CD8-positive, alpha-beta memory T cell (primary cell): ENCODE measurements around the gene MAT2A. TPM values are rescaled to one million over a fixed set of nuclear protein-coding genes. Genes with fewer than 3 reads are reported as not detected.

ENCODE experiments used
- CTCF ChIA-PET: fragments of 350-600 bp; sonication (Branson Sonifier 250); formaldehyde crosslinking; loops from one replicate; lab custom pipeline; 2021; ENCODE audit warnings: antibody characterized with exemption; lab: Charles Lee
- POLR2A ChIA-PET: fragments of 350-600 bp; sonication (Branson Sonifier 250); formaldehyde crosslinking; loops from one replicate; lab custom pipeline; 2021; ENCODE audit warnings: antibody characterized with exemption; lab: Charles Lee
- DNase-seq, 5 donors: peaks; one replicate each; pipeline versions ENCODE4 v3.0.0 to v3.0.0-alpha.2; 2020 to 2022; ENCODE audit warnings: mixed read lengths in 1 of 5
- H3K27ac ChIP-seq: one replicate; pipeline ENCODE4 v1.7.0; 2013; ENCODE audit warnings: low read depth, mild to moderate bottlenecking, low read length, moderate library complexity
- H3K27me3 ChIP-seq: 2 replicates; pipeline ENCODE4 v1.7.0; 2013; ENCODE audit warnings: low read length, mild to moderate bottlenecking; ENCODE audit not compliant: insufficient read depth, poor library complexity, severe bottlenecking
- H3K36me3 ChIP-seq: 2 replicates; pipeline ENCODE4 v1.7.0; 2013; ENCODE audit warnings: mild to moderate bottlenecking, low read length, moderate library complexity; ENCODE audit not compliant: insufficient read depth
- H3K4me1 ChIP-seq: 2 replicates; pipeline ENCODE4 v1.7.0; 2013; ENCODE audit warnings: mild to moderate bottlenecking, low read length, moderate library complexity; ENCODE audit not compliant: insufficient read depth
- H3K4me3 ChIP-seq: 2 replicates; pipeline ENCODE4 v1.7.0; 2013; ENCODE audit warnings: mild to moderate bottlenecking, low read length
- H3K9me3 ChIP-seq: 2 replicates; pipeline ENCODE4 v1.7.0; 2013; ENCODE audit warnings: mild to moderate bottlenecking, low read length
- H3K27ac Mint-ChIP-seq, 8 donors: one replicate each; pipeline ENCODE4 v1.8.0; 2020 to 2021; ENCODE audit warnings: mixed read lengths in 8 of 8, mild to moderate bottlenecking in 6 of 8, inconsistent platforms in 3 of 8, moderate library complexity in 3 of 8
- H3K27me3 Mint-ChIP-seq, 2 donors: one replicate each; pipeline ENCODE4 v1.8.0; 2020 to 2021; ENCODE audit warnings: mixed read lengths in 2 of 2, mild to moderate bottlenecking in 1 of 2, moderate library complexity in 1 of 2
- H3K36me3 Mint-ChIP-seq, 3 donors: one replicate each; pipeline ENCODE4 v1.8.0; 2020 to 2021; ENCODE audit warnings: mixed read lengths in 3 of 3, inconsistent platforms in 1 of 3, mild to moderate bottlenecking in 1 of 3
- H3K4me1 Mint-ChIP-seq, 3 donors: one replicate each; pipeline ENCODE4 v1.8.0; 2020 to 2021; ENCODE audit warnings: mixed read lengths in 3 of 3, inconsistent platforms in 1 of 3, mild to moderate bottlenecking in 1 of 3
- H3K4me3 Mint-ChIP-seq, 7 donors: one replicate each; pipeline ENCODE4 v1.8.0; 2020 to 2021; ENCODE audit warnings: mixed read lengths in 7 of 7, mild to moderate bottlenecking in 6 of 7, moderate library complexity in 4 of 7, inconsistent platforms in 2 of 7
- H3K9me3 Mint-ChIP-seq, 5 donors: one replicate each; pipeline ENCODE4 v1.8.0; 2020 to 2022; ENCODE audit warnings: mixed read lengths in 5 of 5, mild to moderate bottlenecking in 3 of 5, moderate library complexity in 2 of 5, inconsistent platforms in 1 of 5
- polyA plus RNA-seq: library from polyadenylated mRNA; unstranded; fragments of 300-500 nt; fragmentation: Illumina TruSeq; gene quantifications from one replicate; pipeline ENCODE4 v1.2.3, GENCODE V29; 2021
- total RNA-seq, 2 experiments: library from RNA; stranded (reverse); gene quantifications; one replicate each; pipeline ENCODE4 v1.2.3, GENCODE V29; 2021

Gene MAT2A
- total RNA-seq (100 to 1,000 TPM; 371 to 376 TPM), polyA plus RNA-seq (121 TPM)

DNA sequence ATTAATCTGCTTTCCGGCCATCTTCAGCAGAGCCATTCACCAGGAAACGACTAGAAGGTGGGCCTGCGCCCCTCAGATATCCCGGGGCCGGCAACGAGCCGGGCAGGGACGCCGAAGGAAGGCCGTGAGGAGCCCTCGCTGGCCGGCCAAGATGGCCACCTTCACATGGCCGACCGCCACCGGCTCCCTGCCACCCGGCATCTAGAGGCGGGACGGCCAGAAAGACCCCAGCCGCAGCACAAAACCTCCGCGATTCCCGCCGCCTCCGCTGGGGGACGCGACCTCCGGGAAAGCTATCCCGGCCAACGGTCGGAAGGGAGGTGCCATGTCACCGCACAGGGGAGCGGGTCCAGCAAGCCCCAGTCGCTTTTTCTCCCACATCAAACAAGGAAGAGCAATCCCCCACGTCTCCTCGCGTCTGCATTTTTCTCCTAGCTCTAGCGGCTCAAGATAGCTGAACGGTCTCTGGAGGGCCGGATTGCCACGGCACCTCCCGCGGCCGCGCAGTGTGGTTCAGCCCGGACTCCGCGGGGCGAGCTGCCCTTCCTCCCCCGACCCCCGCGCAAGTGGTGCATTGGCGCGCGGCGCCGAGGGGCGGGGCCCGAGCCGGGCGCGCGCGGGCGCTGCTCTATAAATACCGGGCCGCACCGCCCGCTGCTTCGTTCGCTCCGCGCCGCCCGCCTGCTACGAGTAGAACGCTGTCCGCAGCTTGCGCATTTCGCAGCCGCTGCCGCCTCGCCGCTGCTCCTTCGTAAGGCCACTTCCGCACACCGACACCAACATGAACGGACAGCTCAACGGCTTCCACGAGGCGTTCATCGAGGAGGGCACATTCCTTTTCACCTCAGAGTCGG, at the start of gene MAT2A:
Gene MAT2A (plus strand): TSS at position 662 of the 854 bp plus-strand sequence. CDS start 120 bp downstream, at position 782.
- H3K4me1 ChIP-seq = peaks cover 25% of the 10 kb centered on the region
- CTCF ChIA-PET = interaction anchor here (0.8 to 9.6 kb wide), 10 partner anchors 9 to 184 kb away, joined by 3 to 66 read pairs (median 4); partner anchors contain the start of genes ELMOD3, RETSAT, RNF181 and SH2D6
- no peaks in the 10 kb centered on the region for H3K9me3 ChIP-seq
- peak within 1 kb of the TSS; percentile 90 for H3K27ac ChIP-seq
- POLR2A ChIA-PET = interaction anchor here (0.6 to 3.8 kb wide), 16 partner anchors 10 to 902 kb away, joined by 3 to 39 read pairs (median 8); partner anchors contain the start of genes ELMOD3, GGCX, KDM3A and POLR1A
- H3K36me3 ChIP-seq = peaks cover 26% of the 10 kb centered on the region
- Mint-ChIP-seq H3K9me3 (no peaks in the 10 kb centered on the region), H3K4me3 (peak within 1 kb of the TSS; percentile 90 to 98 (median 94)), H3K4me1 (peaks cover 38 to 51% (median 47%) of the 10 kb centered on the region in 3 donors), H3K27ac (peak within 1 kb of the TSS; percentile 84 to 97 (median 96)), H3K36me3 (peaks cover 7 to 48% (median 16%) of the 10 kb centered on the region in 3 donors), H3K27me3 (no peaks in the 10 kb centered on the region)
- H3K4me3 ChIP-seq = peak within 1 kb of the TSS; percentile 91
- DNase-seq = peak; percentile 77 to 89 (median 87)
- H3K27me3 ChIP-seq = no peaks in the 10 kb centered on the region

DNA sequence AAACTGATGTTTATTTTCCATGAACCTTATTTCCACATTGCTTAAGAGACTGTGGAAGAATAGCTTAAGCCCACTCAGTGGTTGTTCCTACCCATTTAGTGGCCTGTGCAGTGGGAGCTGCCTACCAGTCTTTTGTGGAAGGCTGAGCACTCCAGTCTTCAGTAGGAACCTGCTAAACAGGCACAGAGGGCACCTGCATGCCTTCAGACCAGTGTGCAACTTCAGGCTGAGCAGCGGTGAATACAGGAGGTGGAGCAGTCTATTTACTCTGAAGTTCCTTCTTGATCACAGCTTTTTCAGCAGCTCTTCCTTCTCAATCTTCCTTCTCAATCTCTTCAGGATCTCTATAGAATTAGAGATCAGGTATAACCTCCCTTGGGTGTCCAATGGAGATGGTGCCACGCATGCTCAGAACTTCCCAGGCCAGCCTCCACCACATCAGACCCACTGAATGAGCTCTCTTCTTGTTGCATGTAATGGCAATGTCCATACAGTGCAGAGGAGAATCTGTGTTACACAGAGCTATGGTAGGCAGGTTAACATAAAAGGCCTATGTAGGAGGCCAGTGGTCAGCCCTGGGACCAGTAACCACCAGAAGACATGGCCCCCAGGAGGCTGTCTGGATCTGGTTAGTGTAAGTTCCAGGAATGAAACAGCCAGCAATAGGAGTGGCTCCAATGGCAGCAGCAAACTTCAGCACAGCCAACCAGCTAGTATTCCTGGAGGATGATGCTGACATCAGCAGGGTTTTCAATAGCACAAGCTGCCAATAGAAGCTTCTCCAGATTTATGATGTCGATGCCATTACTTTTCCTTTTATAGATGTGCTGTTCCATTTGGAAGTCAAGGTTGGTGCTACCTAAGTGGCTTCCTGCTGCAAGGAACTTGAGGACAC, 47.9 kb upstream of the MAT2A start:
- Mint-ChIP-seq H3K9me3 (peaks cover 0 to 18% (median 15%) of the 10 kb centered on the region in 5 donors), H3K4me3 (no peak overlapping the region), H3K4me1 (no peaks in the 10 kb centered on the region), H3K27ac (no peak overlapping the region), H3K36me3 (peaks cover 2 to 9% (median 2%) of the 10 kb centered on the region in 3 donors), H3K27me3 (peaks cover 5 to 9% of the 10 kb centered on the region in 2 donors)
- DNase-seq = no peak
- no peaks in the 10 kb centered on the region for H3K27me3 ChIP-seq
- no peaks in the 10 kb centered on the region for H3K9me3 ChIP-seq
- no peaks in the 10 kb centered on the region for H3K36me3 ChIP-seq
- H3K4me1 ChIP-seq = no peaks in the 10 kb centered on the region
- POLR2A ChIA-PET = no interaction called here
- H3K4me3 ChIP-seq = no peak overlapping the region
- CTCF ChIA-PET = no interaction called here
- no peak overlapping the region for H3K27ac ChIP-seq

DNA sequence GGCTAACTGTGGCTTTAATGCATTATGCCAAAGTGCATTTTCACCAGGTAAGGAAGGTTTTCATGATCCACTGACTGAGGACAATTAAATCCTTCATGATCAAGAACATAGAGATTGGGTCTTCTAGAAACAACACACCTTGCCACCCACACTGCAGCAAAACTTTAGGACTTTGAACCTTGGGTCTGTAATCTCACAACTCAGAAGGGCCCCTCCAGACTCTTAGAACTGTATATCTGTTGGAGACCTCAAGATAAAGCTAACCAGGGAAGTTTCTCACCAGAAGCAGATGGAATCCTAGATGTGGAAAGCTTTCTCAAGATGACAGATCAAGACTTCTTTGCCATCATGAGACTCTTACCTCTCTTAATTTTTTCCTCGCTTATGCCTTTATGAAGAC, 42.5 kb upstream of the MAT2A start:
- Histone ChIP-seq H3K4me3 (no peak overlapping the region), H3K4me1 (no peaks in the 10 kb centered on the region), H3K36me3 (no peaks in the 10 kb centered on the region), H3K27me3 (no peaks in the 10 kb centered on the region), H3K27ac (no peak overlapping the region), H3K9me3 (no peaks in the 10 kb centered on the region)
- no peak overlapping the region for H3K27ac Mint-ChIP-seq
- ChIA-PET POLR2A (no interaction called here), CTCF (interaction anchor here (1.0 kb wide), 1 partner anchor 126 kb away, joined by 3 read pairs; no protein-coding TSS in a partner anchor)
- H3K9me3 Mint-ChIP-seq = peaks cover 0 to 2% (median 0%) of the 10 kb centered on the region in 5 donors
- DNase-seq = no peak
- H3K36me3 Mint-ChIP-seq = no peaks in the 10 kb centered on the region
- H3K4me3 Mint-ChIP-seq = no peak overlapping the region
- H3K4me1 Mint-ChIP-seq = no peaks in the 10 kb centered on the region
- peaks cover 0 to 8% of the 10 kb centered on the region in 2 donors for H3K27me3 Mint-ChIP-seq

DNA sequence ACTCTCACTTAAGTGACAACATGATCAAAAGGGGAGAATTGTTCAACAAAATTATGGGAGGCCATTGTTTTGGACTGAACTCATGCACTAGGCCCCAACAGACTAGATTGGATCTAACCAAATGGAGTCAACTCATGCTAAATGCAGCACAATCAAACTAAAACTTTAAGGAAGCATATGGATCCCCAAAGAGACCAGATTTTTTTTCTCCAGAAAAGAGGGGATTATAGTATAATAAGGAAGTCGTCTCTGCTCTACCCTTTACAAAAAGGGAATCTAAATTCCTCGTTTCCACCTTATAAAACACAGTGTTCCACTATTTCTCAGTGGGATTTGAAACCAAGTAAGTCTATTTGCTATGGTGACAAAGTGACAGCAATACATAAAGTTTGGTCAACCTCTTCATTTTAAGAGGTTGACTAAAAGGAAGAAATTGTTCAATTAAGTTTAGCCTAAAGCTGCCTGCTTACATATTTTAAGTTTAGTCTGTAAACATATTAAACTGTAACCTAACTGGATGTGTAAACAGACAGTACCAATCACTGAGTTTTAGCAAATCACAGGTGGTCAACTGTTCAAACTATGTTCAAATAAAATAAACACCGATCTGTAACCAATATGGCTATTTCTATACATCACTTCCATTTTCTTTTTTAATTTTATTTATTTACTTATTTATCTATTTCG, 40.9 kb upstream of the MAT2A start:
- H3K36me3 Mint-ChIP-seq = no peaks in the 10 kb centered on the region
- no peak overlapping the region for H3K27ac ChIP-seq
- no peaks in the 10 kb centered on the region for H3K9me3 ChIP-seq
- peaks cover 0 to 8% of the 10 kb centered on the region in 2 donors for H3K27me3 Mint-ChIP-seq
- no peaks in the 10 kb centered on the region for H3K9me3 Mint-ChIP-seq
- H3K27ac Mint-ChIP-seq = no peak overlapping the region
- DNase-seq = no peak
- H3K4me3 ChIP-seq = no peak overlapping the region
- H3K4me3 Mint-ChIP-seq = no peak overlapping the region
- no peaks in the 10 kb centered on the region for H3K36me3 ChIP-seq
- no peaks in the 10 kb centered on the region for H3K27me3 ChIP-seq
- no peaks in the 10 kb centered on the region for H3K4me1 ChIP-seq
- H3K4me1 Mint-ChIP-seq = no peaks in the 10 kb centered on the region
- ChIA-PET CTCF (no interaction called here), POLR2A (no interaction called here)

DNA sequence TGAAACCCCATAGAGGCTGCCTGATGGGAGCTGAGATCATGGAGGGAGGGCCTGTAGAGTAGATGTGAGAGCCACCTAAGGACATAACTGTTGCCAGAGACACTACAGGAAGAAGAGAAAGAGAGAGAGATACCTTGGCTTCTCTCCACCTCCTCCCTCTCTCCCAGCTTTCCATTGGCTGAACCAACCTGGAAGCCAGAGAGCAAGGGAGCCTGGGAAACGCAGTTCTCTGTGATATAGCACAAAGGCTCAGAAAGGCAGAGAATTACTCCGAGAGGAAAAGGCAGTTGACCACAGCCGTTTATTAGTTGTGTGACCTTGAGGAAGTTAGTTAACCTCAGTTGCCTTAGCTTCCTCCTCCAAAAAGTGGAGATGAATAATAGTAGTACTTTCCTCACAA, 37.7 kb upstream of the MAT2A start:
- H3K4me3 Mint-ChIP-seq = no peak overlapping the region
- no peaks in the 10 kb centered on the region for H3K36me3 ChIP-seq
- no peak overlapping the region for H3K27ac ChIP-seq
- H3K4me1 ChIP-seq = no peaks in the 10 kb centered on the region
- H3K4me1 Mint-ChIP-seq = no peaks in the 10 kb centered on the region
- H3K36me3 Mint-ChIP-seq = no peaks in the 10 kb centered on the region
- ChIA-PET POLR2A (no interaction called here), CTCF (no interaction called here)
- no peaks in the 10 kb centered on the region for H3K27me3 ChIP-seq
- H3K9me3 Mint-ChIP-seq = no peaks in the 10 kb centered on the region
- H3K9me3 ChIP-seq = no peaks in the 10 kb centered on the region
- H3K27me3 Mint-ChIP-seq = peaks cover 0 to 4% of the 10 kb centered on the region in 2 donors
- no peak overlapping the region for H3K4me3 ChIP-seq
- no peak for DNase-seq
- peak overlapping the region in 2 of 8 donors; percentile 24 to 55 for H3K27ac Mint-ChIP-seq

DNA sequence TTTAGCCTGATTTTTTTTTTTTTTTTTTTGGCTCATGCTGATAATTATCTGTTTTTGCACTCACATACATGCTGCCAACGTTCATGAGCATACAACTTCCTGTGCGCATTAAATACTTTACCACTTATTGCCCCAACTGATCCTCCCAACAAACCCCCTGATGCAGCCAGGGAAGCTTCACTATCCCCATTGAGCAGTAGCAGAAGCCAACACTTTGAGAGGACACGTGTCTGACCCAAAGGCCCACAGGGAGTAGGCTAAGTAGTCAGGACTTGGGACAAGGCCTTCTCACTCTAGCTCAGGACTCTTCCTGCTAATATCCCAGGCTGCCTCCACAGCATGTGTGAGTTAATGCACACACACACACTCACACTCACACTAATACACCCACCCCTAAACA, 36.2 kb upstream of the MAT2A start:
- Mint-ChIP-seq H3K27me3 (peaks cover 0 to 5% of the 10 kb centered on the region in 2 donors), H3K4me3 (no peak overlapping the region), H3K36me3 (no peaks in the 10 kb centered on the region), H3K9me3 (no peaks in the 10 kb centered on the region), H3K4me1 (no peaks in the 10 kb centered on the region), H3K27ac (no peak overlapping the region)
- no peaks in the 10 kb centered on the region for H3K9me3 ChIP-seq
- no peaks in the 10 kb centered on the region for H3K36me3 ChIP-seq
- DNase-seq = no peak
- H3K27me3 ChIP-seq = no peaks in the 10 kb centered on the region
- no peaks in the 10 kb centered on the region for H3K4me1 ChIP-seq
- ChIA-PET POLR2A (no interaction called here), CTCF (interaction anchor here (1.2 kb wide), 1 partner anchor 109 kb away, joined by 3 read pairs; no protein-coding TSS in a partner anchor)
- H3K4me3 ChIP-seq = no peak overlapping the region
- H3K27ac ChIP-seq = no peak overlapping the region

DNA sequence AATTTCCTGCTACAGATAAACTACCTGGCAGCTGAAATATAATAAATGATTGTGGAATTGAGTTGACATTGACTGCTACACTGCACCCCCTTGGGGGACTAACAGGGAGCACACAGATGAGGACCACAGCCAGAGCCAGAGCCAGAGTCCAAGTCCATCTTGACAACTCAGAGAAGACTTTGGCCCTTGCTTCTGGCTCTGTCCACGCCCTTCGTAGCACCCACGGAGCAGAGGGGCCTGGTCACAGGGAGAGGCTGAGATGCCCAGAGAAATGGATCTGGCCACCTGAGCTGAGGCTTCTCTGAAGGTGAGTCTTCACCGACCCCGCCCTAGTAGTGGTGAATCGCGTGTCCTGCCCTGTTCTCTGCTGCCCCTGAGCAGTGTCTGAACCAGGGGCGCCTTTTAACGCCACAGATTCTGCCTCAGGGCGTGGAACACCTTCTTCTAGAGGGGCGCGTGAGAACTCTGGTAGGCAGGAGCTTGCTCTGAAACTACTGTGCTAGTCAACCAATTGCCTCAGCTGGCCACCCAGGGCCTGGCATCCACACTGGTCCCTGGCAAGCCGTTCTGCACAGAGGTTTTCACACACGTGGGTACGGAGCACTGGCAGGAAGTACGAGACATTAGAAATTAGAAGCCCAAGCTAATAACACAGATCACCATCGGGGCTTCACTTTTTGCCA, 35.7 kb upstream of the MAT2A start:
- Histone ChIP-seq H3K27ac (no peak overlapping the region), H3K36me3 (no peaks in the 10 kb centered on the region), H3K4me1 (no peaks in the 10 kb centered on the region), H3K27me3 (no peaks in the 10 kb centered on the region), H3K9me3 (no peaks in the 10 kb centered on the region), H3K4me3 (no peak overlapping the region)
- H3K9me3 Mint-ChIP-seq = no peaks in the 10 kb centered on the region
- DNase-seq = no peak
- ChIA-PET CTCF (interaction anchor here (1.2 kb wide), 1 partner anchor 110 kb away, joined by 3 read pairs; no protein-coding TSS in a partner anchor), POLR2A (no interaction called here)
- no peaks in the 10 kb centered on the region for H3K4me1 Mint-ChIP-seq
- H3K36me3 Mint-ChIP-seq = no peaks in the 10 kb centered on the region
- H3K27me3 Mint-ChIP-seq = peaks cover 4 to 5% of the 10 kb centered on the region in 2 donors
- H3K27ac Mint-ChIP-seq = no peak overlapping the region
- no peak overlapping the region for H3K4me3 Mint-ChIP-seq
